IgD-negative memory B cell (primary cell): ENCODE data around the gene SGF29. TPM values are rescaled to one million over a fixed set of nuclear protein-coding genes. Genes with fewer than 3 reads are reported as not detected.
A peak's percentile ranks its signal among the peaks of the same experiment; 100 is the strongest.

Experiments used
- H3K27ac Mint-ChIP-seq, 3 donors: one replicate each; pipeline ENCODE4 v1.8.0; 2020 to 2022; ENCODE audit warnings: mild to moderate bottlenecking in 3 of 3, mixed read lengths in 3 of 3, moderate library complexity in 1 of 3
- H3K27me3 Mint-ChIP-seq: one replicate; pipeline ENCODE4 v1.8.0; 2021; ENCODE audit warnings: mixed read lengths
- H3K36me3 Mint-ChIP-seq: one replicate; pipeline ENCODE4 v1.8.0; 2020; ENCODE audit warnings: mild to moderate bottlenecking, mixed read lengths
- H3K4me1 Mint-ChIP-seq, 3 donors: one replicate each; pipeline ENCODE4 v1.8.0; 2020 to 2022; ENCODE audit warnings: mixed read lengths in 3 of 3, mild to moderate bottlenecking in 1 of 3
- H3K4me3 Mint-ChIP-seq, 4 donors: one replicate each; pipeline ENCODE4 v1.8.0; 2020 to 2022; ENCODE audit warnings: mild to moderate bottlenecking in 4 of 4, mixed read lengths in 4 of 4, moderate library complexity in 3 of 4
- H3K9me3 Mint-ChIP-seq, 3 donors: one replicate each; pipeline ENCODE4 v1.8.0; 2020 to 2021; ENCODE audit warnings: mixed read lengths in 3 of 3, mild to moderate bottlenecking in 1 of 3
- polyA plus RNA-seq: library from polyadenylated mRNA; unstranded; fragments of 300-500 nt; fragmentation: Illumina TruSeq; gene quantifications from one replicate; pipeline ENCODE4 v1.2.3, GENCODE V29; 2021

The SGF29 gene
- polyA plus RNA-seq, 1 donor from 2014 or later, result 49.2 TPM

DNA sequence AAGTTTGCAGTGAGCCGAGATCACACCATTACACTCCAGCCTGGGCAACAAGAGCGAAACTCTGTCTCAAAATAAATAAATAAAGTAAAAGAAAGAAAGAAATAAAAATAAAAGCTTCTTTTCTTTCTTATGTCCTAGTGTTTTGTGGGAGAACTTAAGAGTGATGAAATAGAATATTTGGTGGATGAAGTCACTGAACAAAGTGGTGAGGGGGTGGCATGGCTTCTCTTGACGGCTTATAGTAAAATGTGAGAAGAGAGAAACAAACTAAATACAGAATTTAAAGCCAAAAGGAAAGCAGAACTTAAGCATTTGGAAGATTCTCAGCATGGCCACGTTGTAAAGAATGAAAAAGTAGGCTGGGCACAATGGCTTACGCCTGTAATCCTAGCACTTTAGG, 15.3 kb downstream of the SGF29 start:
- H3K36me3 Mint-ChIP-seq, result peaks cover 10% of the 10 kb centered on the region
- no peak overlapping the region for H3K4me3 Mint-ChIP-seq
- H3K4me1 Mint-ChIP-seq, result peaks cover 0 to 11% (median 9%) of the 10 kb centered on the region in 3 donors
- peaks cover 0 to 8% (median 2%) of the 10 kb centered on the region in 3 donors for H3K9me3 Mint-ChIP-seq
- H3K27ac Mint-ChIP-seq, result no peak overlapping the region
- H3K27me3 Mint-ChIP-seq, result no peaks in the 10 kb centered on the region

DNA sequence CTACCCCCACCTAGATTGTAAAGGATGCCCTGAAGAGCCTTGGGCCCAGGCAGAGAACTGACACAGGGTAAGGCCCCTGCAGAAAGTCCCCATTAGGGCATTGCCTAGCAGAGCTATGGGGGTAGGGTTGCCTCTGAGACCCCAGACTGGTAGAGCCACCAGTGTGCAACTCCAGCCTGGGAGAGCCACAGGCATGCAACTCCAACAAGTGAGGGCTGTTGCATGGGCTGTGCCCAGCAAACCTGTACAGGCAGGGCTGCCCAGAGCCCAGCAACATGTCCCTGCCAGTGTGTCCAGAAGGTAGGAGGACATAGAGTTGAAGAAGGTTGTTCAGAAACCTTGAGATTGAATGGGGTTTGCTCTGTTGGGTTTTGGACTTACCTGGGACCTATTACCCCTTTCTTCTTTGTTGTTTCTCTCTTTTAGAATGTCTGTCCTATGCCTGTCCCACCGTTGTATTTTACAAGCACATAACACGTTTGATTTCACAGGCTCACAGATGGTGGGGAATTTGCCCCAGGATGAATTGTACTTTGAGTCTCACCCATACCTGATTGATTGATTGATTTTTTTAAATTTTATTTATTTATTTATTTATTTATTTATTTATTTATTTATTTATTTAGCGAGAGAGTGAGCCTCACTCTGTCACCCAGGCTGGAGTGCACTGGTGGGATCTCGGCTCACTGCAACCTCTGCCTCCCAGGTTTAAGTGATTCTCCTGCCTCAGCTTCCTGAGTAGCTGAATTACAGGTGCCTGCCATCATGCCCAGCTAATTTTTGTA, 16.4 kb downstream of the SGF29 start:
- no peak overlapping the region for H3K27ac Mint-ChIP-seq
- no peaks in the 10 kb centered on the region for H3K27me3 Mint-ChIP-seq
- peaks cover 8% of the 10 kb centered on the region for H3K36me3 Mint-ChIP-seq

DNA sequence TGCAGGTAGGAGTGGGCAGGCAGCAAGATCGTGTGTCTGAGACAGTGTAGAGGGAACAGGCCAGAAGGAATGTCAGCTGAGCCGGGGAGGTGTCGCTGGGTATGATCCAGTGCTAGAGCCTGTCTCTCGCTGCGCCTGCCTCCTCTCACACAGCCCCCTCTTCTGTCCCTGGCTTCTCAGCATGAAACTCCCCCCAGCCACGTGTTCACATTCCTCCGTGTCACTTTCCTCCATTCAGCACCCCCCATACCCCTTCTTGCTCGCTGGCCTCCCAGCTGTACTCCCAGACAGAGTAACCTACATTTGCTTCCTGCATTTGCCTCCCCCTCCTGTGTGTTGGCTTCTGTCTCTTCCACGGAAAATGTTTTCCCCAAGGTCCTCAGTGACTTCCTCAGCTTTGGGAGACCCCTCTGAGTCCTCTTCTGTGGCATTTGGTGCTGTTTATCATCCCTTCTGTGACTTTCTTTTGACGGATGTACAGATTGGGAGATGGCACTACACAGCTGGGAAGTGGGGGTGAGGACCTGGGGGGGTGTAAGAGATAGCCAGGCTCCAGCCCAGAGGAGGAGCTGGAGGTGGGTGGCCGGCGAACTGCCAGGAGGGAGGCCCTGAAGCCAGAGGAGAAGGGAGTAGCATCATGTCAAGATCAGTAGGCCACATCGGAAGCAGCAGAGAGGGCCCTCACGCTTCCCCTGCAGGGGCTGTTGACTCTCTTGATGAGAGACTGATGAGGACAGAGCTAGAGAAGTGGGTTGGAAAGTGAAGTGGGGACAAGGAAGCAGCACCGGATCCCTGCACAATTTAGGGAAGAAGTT, 19.2 kb downstream of the SGF29 start:
- H3K27ac Mint-ChIP-seq, result no peak overlapping the region
- peak overlapping the region in 1 of 4 donors; percentile 14 for H3K4me3 Mint-ChIP-seq
- peaks cover 4% of the 10 kb centered on the region for H3K36me3 Mint-ChIP-seq
- H3K27me3 Mint-ChIP-seq, result no peaks in the 10 kb centered on the region
- peaks cover 5 to 8% (median 7%) of the 10 kb centered on the region in 3 donors for H3K4me1 Mint-ChIP-seq
- H3K9me3 Mint-ChIP-seq, result no peaks in the 10 kb centered on the region

More for the DNA sequence above, 16.4 kb downstream of the SGF29 start:
- H3K4me3 Mint-ChIP-seq, result no peak overlapping the region
- peaks cover 0 to 9% (median 9%) of the 10 kb centered on the region in 3 donors for H3K4me1 Mint-ChIP-seq
- H3K9me3 Mint-ChIP-seq, result peaks cover 0 to 8% (median 2%) of the 10 kb centered on the region in 3 donors

DNA sequence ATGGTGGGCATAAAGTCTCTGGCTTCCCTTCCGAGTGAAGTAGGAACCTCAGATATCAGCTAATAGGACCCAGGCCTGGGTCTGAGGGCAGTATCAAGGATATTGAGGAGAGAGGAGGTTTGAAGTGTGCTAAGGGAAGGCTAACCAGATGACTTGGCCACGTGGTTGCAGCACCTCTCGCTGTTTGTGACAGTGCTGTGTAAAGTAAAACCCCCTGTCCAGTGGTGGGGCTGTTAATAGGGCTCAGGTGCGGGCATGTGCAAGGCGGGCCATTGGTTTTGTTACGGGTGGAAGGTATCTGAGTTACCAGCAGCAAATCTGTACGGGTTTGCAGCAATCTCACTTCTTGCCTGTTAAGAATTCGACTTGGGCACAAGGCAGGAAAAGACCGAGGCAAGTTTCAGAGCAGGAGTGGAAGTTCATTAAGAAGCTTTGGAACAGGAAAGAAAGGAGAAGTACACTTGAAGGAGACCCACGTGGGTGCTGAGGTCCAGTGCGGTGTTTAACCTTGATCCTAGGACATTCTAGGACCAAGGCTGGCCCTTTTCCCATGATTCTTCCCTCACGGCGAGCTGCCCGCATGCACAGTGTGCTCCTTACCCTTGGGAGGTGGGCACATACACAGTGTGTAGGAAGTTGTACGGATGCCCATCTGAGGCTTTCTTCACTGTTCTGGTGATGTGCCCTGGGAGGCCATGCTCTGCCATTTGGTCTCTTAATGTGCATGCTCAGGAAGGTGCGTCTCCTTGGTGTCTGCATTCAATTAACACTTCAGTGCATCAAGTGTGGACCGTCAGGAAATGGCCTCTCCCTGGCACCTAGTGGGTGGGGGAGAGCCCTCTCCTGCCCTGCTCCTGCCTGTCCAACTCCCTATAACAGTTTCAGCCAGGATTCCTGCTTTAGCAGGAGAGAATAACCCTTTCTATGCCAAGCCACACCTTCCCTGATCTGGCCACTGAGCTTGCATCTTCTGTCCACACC, 20.3 kb downstream of the SGF29 start:
- peaks cover 5 to 8% (median 6%) of the 10 kb centered on the region in 3 donors for H3K4me1 Mint-ChIP-seq
- no peak overlapping the region for H3K4me3 Mint-ChIP-seq
- H3K27me3 Mint-ChIP-seq, result no peaks in the 10 kb centered on the region
- H3K36me3 Mint-ChIP-seq, result peaks cover 9% of the 10 kb centered on the region
- H3K9me3 Mint-ChIP-seq, result no peaks in the 10 kb centered on the region
- peak overlapping the region in 1 of 3 donors; percentile 21 for H3K27ac Mint-ChIP-seq

DNA sequence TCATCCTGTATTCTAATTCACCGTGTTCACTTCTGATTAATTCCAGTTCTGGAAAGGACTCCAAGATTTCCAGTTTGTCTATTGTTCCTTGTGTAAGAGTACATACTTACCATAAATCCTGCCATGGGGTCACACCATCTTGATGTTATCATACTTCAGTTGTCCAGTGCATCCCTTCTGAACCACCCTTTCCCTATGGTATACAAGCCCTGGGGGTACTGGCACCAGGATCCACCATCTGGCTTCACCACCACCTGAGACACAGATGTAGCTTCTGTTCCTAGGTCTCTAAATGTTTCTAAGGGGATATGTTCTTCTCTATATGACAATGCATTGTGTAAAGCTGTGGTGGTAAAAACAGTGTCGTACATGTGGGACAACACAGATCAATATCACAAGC, 21.2 kb downstream of the SGF29 start:
- H3K4me1 Mint-ChIP-seq, result peaks cover 5 to 8% (median 5%) of the 10 kb centered on the region in 3 donors
- H3K27me3 Mint-ChIP-seq, result no peaks in the 10 kb centered on the region
- H3K9me3 Mint-ChIP-seq, result no peaks in the 10 kb centered on the region
- no peak overlapping the region for H3K27ac Mint-ChIP-seq
- H3K4me3 Mint-ChIP-seq, result no peak overlapping the region
- H3K36me3 Mint-ChIP-seq, result peaks cover 11% of the 10 kb centered on the region

DNA sequence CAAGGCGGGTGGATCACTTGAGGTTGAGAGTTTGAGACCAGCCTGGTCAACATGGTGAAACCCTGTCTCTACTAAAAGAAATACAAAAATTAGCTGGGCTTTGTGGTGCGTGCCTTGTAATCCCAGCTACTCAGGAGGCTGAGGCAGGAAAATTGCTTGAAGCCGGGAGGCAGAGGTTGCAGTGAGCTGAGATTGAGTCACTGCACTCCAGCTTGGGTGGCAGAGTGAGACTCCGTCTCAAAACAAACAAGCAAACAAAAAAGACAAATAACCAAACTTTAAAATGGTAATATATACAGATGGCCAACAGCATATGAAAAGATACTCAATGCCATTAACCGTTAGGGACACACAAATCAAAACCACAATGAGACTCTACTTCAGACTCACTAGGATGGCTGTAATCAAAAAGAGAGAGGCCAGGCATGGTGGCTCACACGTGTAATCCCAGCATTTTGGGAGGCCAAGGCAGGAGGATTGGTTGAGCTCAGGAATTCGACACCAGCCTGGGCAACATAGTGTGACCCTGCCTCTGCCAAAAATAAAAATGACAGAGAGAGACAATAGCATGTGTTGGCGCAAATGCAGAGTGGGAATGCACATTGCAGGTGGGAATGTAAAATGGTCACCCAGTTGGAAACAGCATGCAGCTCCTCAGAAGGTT, 21.9 kb downstream of the SGF29 start:
- peaks cover 11% of the 10 kb centered on the region for H3K36me3 Mint-ChIP-seq
- no peaks in the 10 kb centered on the region for H3K9me3 Mint-ChIP-seq
- H3K4me3 Mint-ChIP-seq, result no peak overlapping the region
- H3K27me3 Mint-ChIP-seq, result no peaks in the 10 kb centered on the region
- H3K4me1 Mint-ChIP-seq, result peaks cover 5 to 8% (median 5%) of the 10 kb centered on the region in 3 donors
- H3K27ac Mint-ChIP-seq, result no peak overlapping the region

DNA sequence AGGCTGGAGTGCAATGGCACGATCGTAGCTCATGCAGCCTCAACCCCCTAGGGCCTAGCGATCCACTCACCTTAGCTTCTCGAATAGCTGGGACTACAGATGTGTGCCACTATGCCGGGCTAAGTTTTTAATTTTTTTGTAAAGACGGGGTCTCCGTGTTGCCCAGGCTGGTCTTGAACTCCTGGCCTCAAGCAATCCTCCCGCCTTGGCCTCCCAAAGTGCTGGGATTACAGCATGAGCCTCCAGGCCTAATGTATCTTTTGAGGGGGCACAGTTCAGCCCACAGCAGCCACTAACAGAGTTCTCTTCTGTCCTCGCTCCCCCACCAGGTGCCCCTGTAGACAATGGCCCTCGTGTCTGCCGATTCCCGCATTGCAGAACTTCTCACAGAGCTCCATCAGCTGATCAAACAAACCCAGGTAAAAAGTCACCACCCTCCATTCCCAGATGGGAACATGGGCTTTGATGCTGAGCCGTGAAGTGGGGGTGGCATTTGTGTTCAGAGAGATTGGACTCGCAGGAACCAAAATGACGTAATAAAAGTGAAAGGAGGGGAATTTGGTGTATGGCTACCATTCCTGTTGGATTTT, 27.1 kb downstream of the SGF29 start:
- H3K9me3 Mint-ChIP-seq, result no peaks in the 10 kb centered on the region
- H3K4me1 Mint-ChIP-seq, result peaks cover 2 to 5% (median 2%) of the 10 kb centered on the region in 3 donors
- no peaks in the 10 kb centered on the region for H3K27me3 Mint-ChIP-seq
- H3K27ac Mint-ChIP-seq, result peak overlapping the region in 1 of 3 donors; percentile 31
- H3K4me3 Mint-ChIP-seq, result no peak overlapping the region
- H3K36me3 Mint-ChIP-seq, result peaks cover 21% of the 10 kb centered on the region

DNA sequence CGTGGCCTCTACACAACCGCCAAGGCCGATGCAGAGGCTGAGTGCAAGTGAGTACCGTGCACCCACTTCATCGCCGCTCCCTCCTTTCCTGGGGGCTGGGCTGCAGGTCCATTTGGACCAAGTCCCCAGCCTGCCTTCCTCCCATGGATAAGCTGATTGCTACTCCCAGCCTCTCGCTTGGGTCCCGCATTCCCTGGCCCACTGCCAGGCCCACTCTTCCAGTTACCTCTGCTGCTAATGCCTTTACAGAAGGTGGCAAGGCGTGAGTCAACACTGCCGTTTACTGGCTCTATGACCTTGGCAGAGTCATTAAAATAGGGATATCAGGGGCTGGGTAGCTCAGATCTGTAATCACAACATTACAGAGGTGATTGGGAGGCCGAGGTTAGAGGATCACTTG, 32.0 kb downstream of the SGF29 start:
- H3K4me1 Mint-ChIP-seq, result peaks cover 0 to 3% (median 0%) of the 10 kb centered on the region in 3 donors
- H3K27me3 Mint-ChIP-seq, result no peaks in the 10 kb centered on the region
- peak overlapping the region in 1 of 3 donors; percentile 12 for H3K27ac Mint-ChIP-seq
- H3K4me3 Mint-ChIP-seq, result no peak overlapping the region
- peaks cover 17% of the 10 kb centered on the region for H3K36me3 Mint-ChIP-seq
- no peaks in the 10 kb centered on the region for H3K9me3 Mint-ChIP-seq

DNA sequence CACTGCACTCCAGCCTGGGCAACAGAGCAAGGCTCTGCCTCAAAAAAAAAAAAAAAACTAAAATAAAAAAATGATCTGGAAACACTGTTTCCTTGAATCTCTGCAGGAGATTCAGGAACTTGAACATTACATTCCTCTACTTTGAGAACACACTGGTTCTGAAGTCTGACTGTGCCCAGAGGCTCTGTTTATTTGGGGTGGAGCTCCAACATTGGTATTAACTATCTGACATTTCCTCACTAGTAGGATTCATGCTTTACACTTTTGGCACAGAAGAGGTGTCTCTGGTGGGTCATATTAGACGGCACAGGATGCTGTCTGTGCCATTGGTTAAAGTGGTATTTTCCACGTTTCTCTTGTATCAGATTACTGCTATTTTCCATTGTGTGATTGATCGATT, 32.7 kb downstream of the SGF29 start:
- Mint-ChIP-seq H3K36me3 (peaks cover 15% of the 10 kb centered on the region), H3K27ac (no peak overlapping the region)

DNA sequence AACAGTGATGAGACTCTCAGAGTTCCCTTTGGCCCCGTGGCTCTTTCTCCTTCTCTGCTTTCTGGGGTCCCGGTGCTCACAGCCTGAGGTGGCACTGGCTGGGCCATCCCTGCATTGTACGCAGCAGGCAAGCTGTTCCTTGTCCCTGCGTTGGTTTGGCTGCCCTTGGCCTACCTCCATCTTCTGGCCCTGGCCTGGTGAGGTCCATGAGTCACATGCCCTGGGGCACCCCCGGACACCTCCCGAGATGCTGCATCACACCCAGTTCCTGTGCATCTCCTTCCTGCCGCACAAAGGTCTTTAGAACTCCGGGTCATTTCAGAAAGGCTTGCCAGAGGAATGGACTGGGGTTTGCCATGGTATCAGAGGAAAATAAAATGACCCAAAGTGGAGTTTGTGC, 33.7 kb downstream of the SGF29 start:
- peaks cover 0 to 1% (median 0%) of the 10 kb centered on the region in 3 donors for H3K4me1 Mint-ChIP-seq
- H3K9me3 Mint-ChIP-seq, result no peaks in the 10 kb centered on the region
- H3K36me3 Mint-ChIP-seq, result peaks cover 16% of the 10 kb centered on the region
- no peaks in the 10 kb centered on the region for H3K27me3 Mint-ChIP-seq
- no peak overlapping the region for H3K27ac Mint-ChIP-seq
- H3K4me3 Mint-ChIP-seq, result no peak overlapping the region

More for the DNA sequence above, 32.7 kb downstream of the SGF29 start:
- H3K27me3 Mint-ChIP-seq, result no peaks in the 10 kb centered on the region
- H3K4me1 Mint-ChIP-seq, result peaks cover 0 to 3% (median 0%) of the 10 kb centered on the region in 3 donors
- no peak overlapping the region for H3K4me3 Mint-ChIP-seq
- H3K9me3 Mint-ChIP-seq, result no peaks in the 10 kb centered on the region

DNA sequence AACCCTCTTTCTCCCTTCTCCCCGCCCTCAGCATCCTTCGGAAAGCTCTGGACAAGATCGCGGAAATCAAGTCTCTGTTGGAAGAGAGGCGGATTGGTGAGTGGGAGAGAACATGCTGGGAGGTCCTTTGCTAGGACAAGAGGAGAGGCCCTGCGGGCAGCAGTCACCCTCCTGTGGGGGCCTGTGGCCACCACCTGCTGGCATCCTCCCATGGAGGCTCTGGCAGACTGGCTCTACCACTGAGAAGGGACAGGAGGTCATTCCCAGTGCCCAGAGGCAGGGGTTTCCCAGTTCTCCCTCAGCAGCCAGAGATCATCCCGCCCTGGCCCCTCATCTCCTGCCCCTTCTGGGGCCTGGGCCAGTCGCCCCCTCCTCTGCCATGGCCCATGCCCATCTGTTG, 35.3 kb downstream of the SGF29 start:
- H3K27me3 Mint-ChIP-seq, result no peaks in the 10 kb centered on the region
- peaks cover 0 to 4% (median 0%) of the 10 kb centered on the region in 3 donors for H3K4me1 Mint-ChIP-seq
- no peaks in the 10 kb centered on the region for H3K9me3 Mint-ChIP-seq
- peaks cover 10% of the 10 kb centered on the region for H3K36me3 Mint-ChIP-seq
- H3K4me3 Mint-ChIP-seq, result no peak overlapping the region
- H3K27ac Mint-ChIP-seq, result peak overlapping the region in 1 of 3 donors; percentile 3

DNA sequence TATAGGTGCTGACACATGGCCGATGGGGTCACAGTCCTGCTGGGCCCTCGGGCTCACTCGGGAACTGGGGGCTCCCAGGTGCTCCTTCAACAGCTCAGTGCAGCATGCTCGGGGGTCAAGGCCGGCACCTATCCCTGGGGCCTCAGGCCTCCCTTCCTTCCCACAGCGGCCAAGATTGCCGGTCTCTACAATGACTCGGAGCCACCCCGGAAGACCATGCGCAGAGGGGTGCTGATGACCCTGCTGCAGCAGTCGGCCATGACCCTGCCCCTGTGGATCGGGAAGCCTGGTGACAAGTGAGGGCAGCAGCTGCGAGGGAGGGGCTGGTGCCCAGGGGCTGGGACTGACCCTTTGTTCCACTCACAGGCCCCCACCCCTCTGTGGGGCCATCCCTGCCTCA, 36.2 kb downstream of the SGF29 start:
- Mint-ChIP-seq H3K4me1 (peaks cover 0 to 4% (median 0%) of the 10 kb centered on the region in 3 donors), H3K4me3 (no peak overlapping the region), H3K27me3 (no peaks in the 10 kb centered on the region), H3K36me3 (peaks cover 10% of the 10 kb centered on the region), H3K27ac (no peak overlapping the region), H3K9me3 (no peaks in the 10 kb centered on the region)

DNA sequence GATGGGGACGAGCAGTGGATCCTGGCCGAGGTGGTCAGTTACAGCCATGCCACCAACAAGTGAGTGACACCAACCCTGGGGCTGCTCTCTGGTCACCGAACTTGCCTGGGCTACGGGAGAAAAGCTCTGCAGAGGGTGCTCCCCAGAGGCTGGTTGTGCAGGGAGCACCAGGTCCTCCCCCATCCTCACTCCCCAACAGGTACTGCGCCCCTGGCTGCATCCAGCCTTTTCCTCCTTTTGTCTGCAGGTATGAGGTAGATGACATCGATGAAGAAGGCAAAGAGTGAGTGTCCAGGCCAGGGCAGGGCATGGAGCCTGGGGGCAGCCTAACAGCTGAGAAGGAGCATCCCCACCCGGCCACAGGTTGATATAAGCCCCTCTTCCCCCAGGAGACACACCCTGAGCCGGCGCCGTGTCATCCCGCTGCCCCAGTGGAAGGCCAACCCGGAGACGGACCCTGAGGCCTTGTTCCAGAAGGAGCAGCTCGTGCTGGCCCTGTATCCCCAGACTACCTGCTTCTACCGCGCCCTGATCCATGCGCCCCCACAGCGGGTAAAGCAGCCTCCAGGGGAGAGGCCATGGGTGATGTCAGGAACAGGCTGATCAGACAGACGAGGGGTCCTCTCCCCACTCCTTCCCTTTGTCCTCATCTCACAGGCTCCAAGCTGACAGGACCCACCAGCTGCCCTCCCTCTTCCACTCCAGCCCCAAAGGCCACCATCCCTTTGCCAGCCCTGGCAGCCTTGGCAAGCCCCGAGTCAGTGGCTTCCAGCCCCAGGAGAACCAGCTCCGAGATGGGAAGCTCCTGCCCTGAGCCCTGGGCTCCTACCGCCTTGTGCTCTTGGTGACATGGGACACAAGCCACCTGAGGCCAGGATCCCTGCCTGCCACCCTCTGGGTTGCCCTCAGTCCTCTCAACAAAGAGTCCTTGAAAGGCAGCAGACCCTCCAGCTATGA, 36.9 kb downstream of the SGF29 start:
- Mint-ChIP-seq H3K4me1 (peaks cover 0 to 4% (median 0%) of the 10 kb centered on the region in 3 donors), H3K27ac (no peak overlapping the region), H3K36me3 (peaks cover 10% of the 10 kb centered on the region), H3K27me3 (no peaks in the 10 kb centered on the region), H3K9me3 (no peaks in the 10 kb centered on the region), H3K4me3 (no peak overlapping the region)
